Fibroblast of lung (primary cell): Measurements from ENCODE around the gene SLC13A3. TPM values are rescaled to one million over a fixed set of nuclear protein-coding genes. Genes with fewer than 3 reads are reported as not detected.

ENCODE experiments used
- DNase-seq, 2 donors: peaks; one replicate each; pipeline versions ENCODE4 v3.0.0 to v3.0.0-alpha.2; 2010; ENCODE audit warnings: low read depth in 2 of 2
- H2AFZ ChIP-seq: 2 replicates; pipeline ENCODE4 v1.5.1; 2012; ENCODE audit warnings: low read length, control low read depth, inconsistent platforms
- H3K27ac ChIP-seq: 2 replicates; pipeline ENCODE4 v1.5.1; 2011; ENCODE audit warnings: low read length, control low read depth; ENCODE audit not compliant: insufficient read depth
- H3K27me3 ChIP-seq: 2 replicates; pipeline ENCODE4 v1.5.1; 2011; ENCODE audit warnings: mild to moderate bottlenecking, low read length; ENCODE audit not compliant: control insufficient read depth, insufficient read depth
- H3K36me3 ChIP-seq: 2 replicates; pipeline ENCODE4 v1.5.1; 2011; ENCODE audit warnings: low read length; ENCODE audit not compliant: control insufficient read depth, insufficient read depth
- H3K4me1 ChIP-seq: 2 replicates; pipeline ENCODE4 v1.5.1; 2011; ENCODE audit warnings: low read length; ENCODE audit not compliant: control insufficient read depth, insufficient read depth; ENCODE audit errors: extremely low read depth
- H3K4me2 ChIP-seq: 2 replicates; pipeline ENCODE4 v1.5.1; 2011; ENCODE audit warnings: low read length, control low read depth; ENCODE audit not compliant: insufficient read depth; ENCODE audit errors: extremely low read depth
- H3K4me3 ChIP-seq, 4 experiments: fragments of 200-600 bp in 1 of 4; sonication (generic) in 1 of 4; replicated peaks in 1 of 4; 2 replicates each; pipeline ENCODE4 v1.5.1; 2011 to 2016; ENCODE audit warnings: low read length in 4 of 4, low read depth in 3 of 4, mild to moderate bottlenecking in 3 of 4, control low read depth in 2 of 4, inconsistent platforms in 1 of 4, mixed read lengths in 1 of 4; ENCODE audit not compliant: insufficient read depth in 1 of 4; ENCODE audit errors: control extremely low read depth in 1 of 4
- H3K79me2 ChIP-seq: 2 replicates; pipeline ENCODE4 v1.5.1; 2012; ENCODE audit warnings: mild to moderate bottlenecking, low read length, inconsistent platforms; ENCODE audit not compliant: control insufficient read depth, insufficient read depth
- H3K9ac ChIP-seq: 2 replicates; pipeline ENCODE4 v1.5.1; 2011; ENCODE audit warnings: mild to moderate bottlenecking, low read length, control low read depth; ENCODE audit not compliant: insufficient read depth
- H3K9me3 ChIP-seq: 2 replicates; pipeline ENCODE4 v1.5.1; 2012; ENCODE audit warnings: low read depth, low read length; ENCODE audit not compliant: control insufficient read depth, insufficient read depth
- H4K20me1 ChIP-seq: 2 replicates; pipeline ENCODE4 v1.5.1; 2011; ENCODE audit warnings: low read length; ENCODE audit not compliant: control insufficient read depth, insufficient read depth; ENCODE audit errors: extremely low read depth
- CTCF ChIP-seq, 2 donors: IDR thresholded peaks in 1 of 2; conservative IDR thresholded peaks in 1 of 2; 1 replicate in 1 of 2; 2 replicates in 1 of 2; pipeline ENCODE4 v1.5.1; 2011 to 2012; ENCODE audit warnings: low read length in 2 of 2, control low read depth in 1 of 2, inconsistent platforms in 1 of 2, low read depth in 1 of 2, mild to moderate bottlenecking in 1 of 2
- EZH2 ChIP-seq: IDR thresholded peaks from 2 replicates; pipeline ENCODE4 v1.5.1; 2012; ENCODE audit warnings: low read length, control low read depth, mild to moderate bottlenecking; ENCODE audit errors: missing control alignments
- polyA plus RNA-seq, 2 donors: library from polyadenylated mRNA; depleted of rRNA in 1 of 2; stranded (reverse) in 1 of 2; unstranded in 1 of 2; fragments of >200 nt; gene quantifications; 2 replicates each; pipeline ENCODE4 v1.2.1, GENCODE V29; 2011 to 2012; ENCODE audit warnings: missing spikeins in 1 of 2
- total RNA-seq: library from RNA; depleted of rRNA; stranded (reverse); fragments of >200 nt; gene quantifications from 2 replicates; pipeline ENCODE4 v1.2.1, GENCODE V29; 2014

SLC13A3 gene
- total and polyA plus RNA-seq, 2 donors (not counting 1 experiment from before 2014, with no cell fraction given) = 2.2 to 5.6 TPM

- Histone ChIP-seq H3K4me1 (no peaks in the 10 kb centered on the region), H3K36me3 (no peaks in the 10 kb centered on the region), H4K20me1 (no peaks in the 10 kb centered on the region), H3K9me3 (no peaks in the 10 kb centered on the region), H3K79me2 (no peaks in the 10 kb centered on the region), H3K27ac (no peak within 1 kb of the TSS), H3K9ac (no peak within 1 kb of the TSS), H2AFZ (peak within 1 kb of the TSS; percentile 32), H3K4me3 (peak within 1 kb of the TSS; percentile 29 to 91 (median 55)), H3K27me3 (no peaks in the 10 kb centered on the region), H3K4me2 (peak within 1 kb of the TSS; percentile 73)
- TF ChIP-seq CTCF (conservative IDR thresholded peaks at IDR 0.05 in 1 of 2, IDR thresholded peaks at IDR 0.05 in 1 of 2; ENCODE audit: low read depth in 1 of 2, low read length in 2 of 2) = no peak
- DNase-seq = peak; percentile 44 to 65
These were observed 138.1 kb downstream of the SLC13A3 start, which contains the start of gene ZNF334 for GRCh38 chr20:46512943-46513844. Gene ZNF334, minus strand, starts transcription at chr20:46513559. Its CDS starts 1,457 bp downstream, at chr20:46512102.

GRCh38 chr20:46509523-46509922, 141.7 kb downstream of the SLC13A3 start:
- Histone ChIP-seq H4K20me1 (no peaks in the 10 kb centered on the region), H3K79me2 (no peaks in the 10 kb centered on the region), H3K36me3 (no peaks in the 10 kb centered on the region), H3K4me2 (no peak overlapping the region), H3K4me3 (no peak overlapping the region), H3K9me3 (no peaks in the 10 kb centered on the region), H2AFZ (no peak overlapping the region), H3K27ac (no peak overlapping the region), H3K27me3 (no peaks in the 10 kb centered on the region), H3K4me1 (no peaks in the 10 kb centered on the region), H3K9ac (no peak overlapping the region)
- TF ChIP-seq CTCF (conservative IDR thresholded peaks at IDR 0.05 in 1 of 2, IDR thresholded peaks at IDR 0.05 in 1 of 2; ENCODE audit: low read depth in 1 of 2, low read length in 2 of 2) (no peak), EZH2 (no peak)
- no peak for DNase-seq

Other genes starting within 250 kb of the SLC13A3 start
- 36.2 and 43.8 TPM in 2 replicates for gene ELMO2, start 244.8 kb downstream of the SLC13A3 start, total RNA-seq
- 33.7 and 36.9 TPM in 2 replicates for gene ELMO2, start 244.8 kb downstream of the SLC13A3 start, polyA plus RNA-seq
- 5.1 and 7.9 TPM in 2 replicates for gene ZNF334, start 137.9 kb downstream of the SLC13A3 start, total RNA-seq
- 0.99 and 2.2 TPM in 2 replicates for gene ZNF334, start 137.9 kb downstream of the SLC13A3 start, polyA plus RNA-seq
- not detected in 2 replicates for gene OCSTAMP, start 100.8 kb downstream of the SLC13A3 start, total RNA-seq
- gene OCSTAMP, start 100.8 kb downstream of the SLC13A3 start, polyA plus RNA-seq = not detected in 2 replicates
- gene TP53RK, start 38.0 kb upstream of the SLC13A3 start, total RNA-seq = 19.5 TPM in 2 replicates
- 9.2 and 10.5 TPM in 2 replicates for gene TP53RK, start 38.0 kb upstream of the SLC13A3 start, polyA plus RNA-seq
- gene SLC2A10, start 58.2 kb upstream of the SLC13A3 start, total RNA-seq = 42.1 and 47.2 TPM in 2 replicates
- 20.4 and 35.3 TPM in 2 replicates for gene SLC2A10, start 58.2 kb upstream of the SLC13A3 start, polyA plus RNA-seq
- gene EYA2, start 243.4 kb upstream of the SLC13A3 start, total RNA-seq = 1.3 and 1.7 TPM in 2 replicates
- 0.37 and 1.1 TPM in 2 replicates for gene EYA2, start 243.4 kb upstream of the SLC13A3 start, polyA plus RNA-seq